Thyroid gland (tissue), 4 donors: ENCODE results near the gene IGIP.

Experiments used
- POLR2A ChIP-seq, 2 donors: fragments of 450-650 bp; IDR thresholded peaks; one replicate each; pipeline ENCODE4 v1.6.1; 2017; ENCODE audit warnings: antibody characterized with exemption in 2 of 2, mild to moderate bottlenecking in 2 of 2, moderate library complexity in 1 of 2
- TF ChIP-seq, protein P1 (sequence below), 6 experiments: fragments of 200-600 bp in 3 of 6; fragments of 450-650 bp in 3 of 6; sonication (generic) in 3 of 6; IDR thresholded peaks; one replicate each; pipeline ENCODE4 v1.5.1; 2016 to 2019; ENCODE audit warnings: antibody characterized with exemption in 6 of 6, mild to moderate bottlenecking in 2 of 6, inconsistent platforms in 1 of 6, moderate library complexity in 1 of 6

GRCh38 chr5:140142246-140142645, 16.5 kb downstream of the IGIP start:
- TF ChIP-seq, protein P1, sequence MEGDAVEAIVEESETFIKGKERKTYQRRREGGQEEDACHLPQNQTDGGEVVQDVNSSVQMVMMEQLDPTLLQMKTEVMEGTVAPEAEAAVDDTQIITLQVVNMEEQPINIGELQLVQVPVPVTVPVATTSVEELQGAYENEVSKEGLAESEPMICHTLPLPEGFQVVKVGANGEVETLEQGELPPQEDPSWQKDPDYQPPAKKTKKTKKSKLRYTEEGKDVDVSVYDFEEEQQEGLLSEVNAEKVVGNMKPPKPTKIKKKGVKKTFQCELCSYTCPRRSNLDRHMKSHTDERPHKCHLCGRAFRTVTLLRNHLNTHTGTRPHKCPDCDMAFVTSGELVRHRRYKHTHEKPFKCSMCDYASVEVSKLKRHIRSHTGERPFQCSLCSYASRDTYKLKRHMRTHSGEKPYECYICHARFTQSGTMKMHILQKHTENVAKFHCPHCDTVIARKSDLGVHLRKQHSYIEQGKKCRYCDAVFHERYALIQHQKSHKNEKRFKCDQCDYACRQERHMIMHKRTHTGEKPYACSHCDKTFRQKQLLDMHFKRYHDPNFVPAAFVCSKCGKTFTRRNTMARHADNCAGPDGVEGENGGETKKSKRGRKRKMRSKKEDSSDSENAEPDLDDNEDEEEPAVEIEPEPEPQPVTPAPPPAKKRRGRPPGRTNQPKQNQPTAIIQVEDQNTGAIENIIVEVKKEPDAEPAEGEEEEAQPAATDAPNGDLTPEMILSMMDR (IDR thresholded peaks at IDR 0.05), result no peak
- no peak for TF ChIP-seq POLR2A (IDR thresholded peaks at IDR 0.05)
